MM.1S (cell line): ENCODE data around the gene SHC3.
"Not testable (repeated sequence)": the region's sequence is repeated elsewhere in the genome, so short reads cannot be mapped to it uniquely, and the experiment has no call there.

Experiments
- DNase-seq: peaks from one replicate; pipeline ENCODE4 v3.0.0-alpha.2; 2015
- H2AFZ ChIP-seq: fragments of 300-600 bp; sonication (generic); 2 replicates; pipeline ENCODE4 v1.6.0; 2016; ENCODE audit warnings: antibody characterized with exemption, low read length
- H3F3A ChIP-seq: fragments of 300-600 bp; sonication (generic); 2 replicates; pipeline ENCODE4 v1.6.1; 2016; ENCODE audit warnings: mild to moderate bottlenecking, antibody characterized with exemption, low read length, moderate library complexity, mixed read lengths; ENCODE audit not compliant: insufficient read depth
- H3K27ac ChIP-seq: fragments of 300-600 bp; sonication (generic); 2 replicates; pipeline ENCODE4 v1.5.1; 2016; ENCODE audit warnings: mild to moderate bottlenecking, low read length
- H3K27me3 ChIP-seq: fragments of 300-600 bp; sonication (generic); replicated peaks from 2 replicates; pipeline ENCODE4 v1.6.0; 2016; ENCODE audit warnings: low read length; ENCODE audit not compliant: insufficient read depth
- H3K36me3 ChIP-seq: fragments of 300-600 bp; sonication (generic); replicated peaks from 2 replicates; pipeline ENCODE4 v1.6.1; 2016; ENCODE audit warnings: mild to moderate bottlenecking, low read length, mixed read lengths; ENCODE audit not compliant: insufficient read depth
- H3K4me1 ChIP-seq: fragments of 300-600 bp; sonication (generic); 2 replicates; pipeline ENCODE4 v1.6.1; 2016; ENCODE audit warnings: low read length, mixed read lengths
- H3K4me2 ChIP-seq: fragments of 300-600 bp; sonication (generic); 2 replicates; pipeline ENCODE4 v1.6.0; 2016; ENCODE audit warnings: low read depth, low read length
- H3K4me3 ChIP-seq: fragments of 300-600 bp; sonication (generic); 2 replicates; pipeline ENCODE4 v1.5.1; 2016; ENCODE audit warnings: low read length, mixed read lengths
- H3K79me2 ChIP-seq: fragments of 300-600 bp; sonication (generic); 2 replicates; pipeline ENCODE4 v1.6.1; 2016; ENCODE audit warnings: mixed run types, low read length, mixed read lengths
- H3K9ac ChIP-seq: fragments of 300-600 bp; sonication (generic); 2 replicates; pipeline ENCODE4 v1.6.1; 2016; ENCODE audit warnings: low read length, mixed read lengths
- H3K9me2 ChIP-seq: fragments of 300-600 bp; sonication (generic); replicated peaks from 2 replicates; pipeline ENCODE4 v1.6.1; 2016; ENCODE audit warnings: mild to moderate bottlenecking, low read length, mixed read lengths; ENCODE audit not compliant: insufficient read depth
- H3K9me3 ChIP-seq: fragments of 300-600 bp; sonication (generic); replicated peaks from 2 replicates; pipeline ENCODE4 v1.6.1; 2016; ENCODE audit warnings: mild to moderate bottlenecking, low read length, mixed read lengths; ENCODE audit not compliant: insufficient read depth
- H4K20me1 ChIP-seq: fragments of 300-600 bp; sonication (generic); 2 replicates; pipeline ENCODE4 v1.6.1; 2016; ENCODE audit warnings: mild to moderate bottlenecking, low read length, moderate library complexity, mixed read lengths; ENCODE audit not compliant: insufficient read depth
- CTCF ChIP-seq: fragments of 300-600 bp; sonication (generic); IDR thresholded peaks from 2 replicates; pipeline ENCODE4 v1.5.1; 2016; ENCODE audit warnings: antibody characterized with exemption, low read length, mixed read lengths
- EZH2 ChIP-seq: fragments of 300-600 bp; sonication (generic); optimal IDR thresholded peaks from 2 replicates; pipeline ENCODE3; 2017; ENCODE audit warnings: low read depth, mild to moderate bottlenecking, antibody characterized with exemption, low read length, mixed read lengths
- EZH2phosphoT487 ChIP-seq: fragments of 300-600 bp; sonication (generic); IDR thresholded peaks from 2 replicates; pipeline ENCODE4 v1.6.1; 2018; ENCODE audit warnings: antibody characterized with exemption, low read length

SHC3 gene

DNA sequence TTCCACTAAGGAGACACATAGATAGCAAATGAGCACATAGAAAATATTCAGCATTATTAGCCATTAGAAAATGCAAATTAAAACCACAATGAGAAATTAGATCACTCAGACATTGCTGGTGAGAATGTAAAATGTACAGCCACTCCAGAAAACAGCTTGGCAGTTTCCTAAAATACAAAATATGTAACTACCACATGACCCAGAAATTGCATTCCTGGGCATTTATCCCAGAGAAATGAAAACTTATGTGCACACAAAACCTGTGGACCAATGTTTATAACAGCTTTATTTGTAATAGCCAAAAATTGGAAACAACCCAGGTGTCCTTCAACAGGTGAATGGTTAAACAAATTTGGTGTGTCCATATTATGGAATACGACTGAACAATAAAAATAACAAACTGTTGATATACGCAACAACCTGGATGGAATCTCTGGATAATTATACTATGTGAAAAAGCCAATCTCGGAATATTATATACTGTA, 34.8 kb upstream of the SHC3 start:
- Histone ChIP-seq H3K4me3 (no peak overlapping the region), H3K4me1 (no peaks in the 10 kb centered on the region), H3K27me3 (peaks cover 2% of the 10 kb centered on the region; the same call in 1 of the 2 replicates), H3K79me2 (no peaks in the 10 kb centered on the region), H3K36me3 (no peaks in the 10 kb centered on the region), H4K20me1 (no peaks in the 10 kb centered on the region), H3K9ac (no peak overlapping the region), H3K9me2 (no peaks in the 10 kb centered on the region), H3K9me3 (no peaks in the 10 kb centered on the region), H3F3A (no peaks in the 10 kb centered on the region), H3K27ac (no peak overlapping the region), H3K4me2 (no peak overlapping the region), H2AFZ (no peak overlapping the region)
- DNase-seq = no peak
- TF ChIP-seq CTCF = no peak
- TF ChIP-seq EZH2 = no peak
- TF ChIP-seq EZH2phosphoT487 = no peak

DNA sequence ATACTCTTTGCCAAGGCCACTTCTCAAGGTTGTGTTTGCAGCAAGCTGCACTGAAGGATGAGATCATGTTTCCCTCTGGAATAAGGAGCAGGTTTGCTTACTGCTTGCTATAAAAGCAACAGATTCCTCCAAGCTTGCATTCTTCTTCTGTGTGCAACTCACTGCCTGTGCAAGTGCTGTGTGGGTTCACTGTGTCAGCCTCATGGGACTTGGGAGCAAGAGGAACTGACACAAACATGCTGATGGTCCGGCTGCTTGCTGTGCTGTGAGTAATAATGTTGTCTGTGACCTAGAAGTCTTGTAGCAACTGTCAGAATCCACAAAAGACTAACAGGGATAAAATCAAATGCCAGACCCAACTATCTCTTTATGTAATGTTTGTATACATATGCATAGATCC, 33.6 kb upstream of the SHC3 start:
- H3K4me2 ChIP-seq = no peak overlapping the region
- H3K27me3 ChIP-seq = no peaks in the 10 kb centered on the region
- DNase-seq = no peak
- no peaks in the 10 kb centered on the region for H3K9me3 ChIP-seq
- H3K79me2 ChIP-seq = no peaks in the 10 kb centered on the region
- H4K20me1 ChIP-seq = no peaks in the 10 kb centered on the region
- H2AFZ ChIP-seq = no peak overlapping the region
- no peak for TF ChIP-seq EZH2phosphoT487
- TF ChIP-seq EZH2 = no peak
- no peak for TF ChIP-seq CTCF
- H3K36me3 ChIP-seq = no peaks in the 10 kb centered on the region
- no peak overlapping the region for H3K9ac ChIP-seq
- no peak overlapping the region for H3K4me3 ChIP-seq
- H3K4me1 ChIP-seq = no peaks in the 10 kb centered on the region
- H3F3A ChIP-seq = no peaks in the 10 kb centered on the region
- no peaks in the 10 kb centered on the region for H3K9me2 ChIP-seq
- H3K27ac ChIP-seq = no peak overlapping the region

DNA sequence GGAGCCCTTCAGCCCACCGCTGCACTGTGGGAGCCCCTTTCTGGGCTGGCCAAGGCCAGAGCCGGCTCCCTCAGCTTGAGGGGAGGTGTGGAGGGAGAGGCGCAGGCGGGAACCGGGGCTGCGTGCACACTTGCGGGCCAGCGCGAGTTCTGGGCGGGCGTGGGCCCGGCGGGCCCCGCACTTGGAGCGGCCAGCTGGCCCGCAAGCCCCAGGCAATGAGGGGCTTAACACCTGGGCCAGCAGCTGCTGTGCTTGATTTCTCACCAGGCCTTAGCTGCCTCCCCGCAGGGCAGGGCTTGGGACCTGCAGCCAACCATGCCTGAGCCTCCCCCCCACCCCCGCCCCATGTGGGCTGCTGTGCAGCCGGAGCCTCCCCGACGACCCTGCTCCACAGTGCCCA, 30.7 kb upstream of the SHC3 start:
- H3K9ac ChIP-seq, H3K4me2 ChIP-seq, H3K9me2 ChIP-seq, H3K9me3 ChIP-seq, H3K4me3 ChIP-seq, H3K4me1 ChIP-seq, H3K79me2 ChIP-seq, H4K20me1 ChIP-seq, H2AFZ ChIP-seq, DNase-seq, H3K36me3 ChIP-seq, H3K27ac ChIP-seq, H3F3A ChIP-seq, H3K27me3 ChIP-seq: not testable (repeated sequence)

- Histone ChIP-seq H3K36me3 (no peaks in the 10 kb centered on the region), H3K9ac (no peak overlapping the region), H3F3A (no peaks in the 10 kb centered on the region), H3K9me3 (no peaks in the 10 kb centered on the region), H3K4me3 (no peak overlapping the region), H3K27me3 (no peaks in the 10 kb centered on the region), H3K27ac (no peak overlapping the region), H2AFZ (no peak overlapping the region), H3K9me2 (no peaks in the 10 kb centered on the region), H3K4me1 (no peaks in the 10 kb centered on the region), H3K4me2 (no peak overlapping the region), H3K79me2 (no peaks in the 10 kb centered on the region), H4K20me1 (no peaks in the 10 kb centered on the region)
- DNase-seq = no peak
- no peak for TF ChIP-seq EZH2phosphoT487
- no peak for TF ChIP-seq CTCF
Observed at GRCh38 chr9:89207026-89207425, 28.4 kb upstream of the SHC3 start.
